HL-60 (cell line): ENCODE data around the gene FRMD5.

Experiments
- CTCF ChIP-seq: IDR thresholded peaks from one replicate; pipeline ENCODE4 v1.5.1; 2011; ENCODE audit warnings: low read length, control low read depth, inconsistent platforms; ENCODE audit not compliant: insufficient read depth
- GABPA ChIP-seq: IDR thresholded peaks from 2 replicates; pipeline ENCODE4 v1.6.1; 2012; ENCODE audit warnings: low read depth
- POLR2AphosphoS5 ChIP-seq: IDR thresholded peaks from 2 replicates; pipeline ENCODE4 v1.6.1; 2012; ENCODE audit warnings: low read depth
- REST ChIP-seq: IDR thresholded peaks from 2 replicates; pipeline ENCODE4 v1.6.1; 2012; ENCODE audit warnings: low read depth; ENCODE audit not compliant: insufficient replicate concordance
- SPI1 ChIP-seq: IDR thresholded peaks from 2 replicates; pipeline ENCODE4 v1.6.1; 2012; ENCODE audit warnings: low read depth, mild to moderate bottlenecking, borderline replicate concordance

- no peak for TF ChIP-seq CTCF
- TF ChIP-seq POLR2AphosphoS5, result no peak
- no peak for TF ChIP-seq REST
- no peak for TF ChIP-seq SPI1
- TF ChIP-seq GABPA, result no peak
Measured at GRCh38 chr15:43957724-43958123, 237.3 kb downstream of the FRMD5 start.
